Ureter (tissue), 1 donor: ENCODE measurements around the gene IL23A. TPM values are rescaled to one million over a fixed set of nuclear protein-coding genes. Genes with fewer than 3 reads are reported as not detected.

ENCODE experiments used
- DNase-seq: peaks from one replicate; pipeline ENCODE4 v3.0.0-alpha.2; 2020; ENCODE audit warnings: low spot score
- total RNA-seq: library from RNA; stranded (reverse); gene quantifications from one replicate; pipeline ENCODE4 v1.2.4, GENCODE V29; 2023
- donor health status: DM: yes; HTN: yes; CAD: no.

IL23A gene
- total RNA-seq, 1 donor from 2014 or later, result 0.49 TPM

- DNase-seq, result no peak
Observed at GRCh38 chr12:56361487-56362129, 22.9 kb downstream of the IL23A start.

GRCh38 chr12:56362130-56363059 is 23.7 kb downstream of the IL23A start, which contains the start of gene APOF:
Gene APOF (minus strand): TSS chr12:56362857. CDS start chr12:56362745, 112 bp downstream.
- no peak for DNase-seq

GRCh38 chr12:56366948-56367347 is 28.3 kb downstream of the IL23A start:
- no peak for DNase-seq

GRCh38 chr12:56373515-56373914 is 34.8 kb downstream of the IL23A start:
- no peak for DNase-seq

- no peak for DNase-seq
Observed at GRCh38 chr12:56374726-56375597, 36.3 kb downstream of the IL23A start.

GRCh38 chr12:56375598-56376434 is 37.1 kb downstream of the IL23A start:
- peak; percentile 12 for DNase-seq

GRCh38 chr12:56377310-56377988 is 38.8 kb downstream of the IL23A start:
- DNase-seq, result no peak

- no peak for DNase-seq
Observed at GRCh38 chr12:56377989-56378316, 39.3 kb downstream of the IL23A start.

- DNase-seq, result no peak
Observed at GRCh38 chr12:56382611-56383010, 43.9 kb downstream of the IL23A start.

GRCh38 chr12:56385873-56386272 is 47.2 kb downstream of the IL23A start:
- no peak for DNase-seq

- no peak for DNase-seq
Observed at GRCh38 chr12:56387152-56387736, 48.6 kb downstream of the IL23A start.

- DNase-seq, result no peak
Observed at GRCh38 chr12:56389412-56389811, 50.7 kb downstream of the IL23A start.

Other genes starting within 250 kb of the IL23A start
- 139 TPM for gene PA2G4, start 234.3 kb upstream of the IL23A start, total RNA-seq
- 5,339 TPM for gene RPL41, start 222.3 kb upstream of the IL23A start, total RNA-seq
- gene ZC3H10, start 220.6 kb upstream of the IL23A start, total RNA-seq, result 9.8 TPM
- gene ESYT1, start 210.6 kb upstream of the IL23A start, total RNA-seq, result 131 TPM
- 37.8 TPM for gene MYL6B, start 186.3 kb upstream of the IL23A start, total RNA-seq
- gene MYL6, start 180.5 kb upstream of the IL23A start, total RNA-seq, result 1,884 TPM
- 142 TPM for gene SMARCC2, start 149.4 kb upstream of the IL23A start, total RNA-seq
- gene RNF41, start 117.0 kb upstream of the IL23A start, total RNA-seq, result 48.8 TPM
- gene NABP2, start 114.5 kb upstream of the IL23A start, total RNA-seq, result 27.9 TPM
- 0.57 TPM for gene SLC39A5, start 108.8 kb upstream of the IL23A start, total RNA-seq
- gene ANKRD52, start 80.5 kb upstream of the IL23A start, total RNA-seq, result 43.9 TPM
- gene COQ10A, start 71.9 kb upstream of the IL23A start, total RNA-seq, result 7.6 TPM
- gene CS, start 38.6 kb upstream of the IL23A start, total RNA-seq, result 196 TPM
- 122 TPM for gene CNPY2, start 22.9 kb upstream of the IL23A start, total RNA-seq
- gene PAN2, start 4.9 kb upstream of the IL23A start, total RNA-seq, result 103 TPM
- 158 TPM for gene STAT2, start 21.2 kb downstream of the IL23A start, total RNA-seq
- not detected for gene APOF, start 24.0 kb downstream of the IL23A start, total RNA-seq
- 11.0 TPM for gene TIMELESS, start 110.5 kb downstream of the IL23A start, total RNA-seq
- gene MIP, start 115.8 kb downstream of the IL23A start, total RNA-seq, result not detected
- 6.8 TPM for gene SPRYD4, start 129.7 kb downstream of the IL23A start, total RNA-seq
- 4.5 TPM for gene GLS2, start 149.3 kb downstream of the IL23A start, total RNA-seq
- gene RBMS2, start 182.9 kb downstream of the IL23A start, total RNA-seq, result 49.4 TPM